Heart right ventricle (tissue), 16 donors: ENCODE data around the gene SNX15. TPM values are rescaled to one million over a fixed set of nuclear protein-coding genes. Genes with fewer than 3 reads are reported as not detected.

ENCODE experiments used
- ATAC-seq, 8 donors: fragments of 200-7000 bp; cut with Tn5 transposase; one replicate each; pipeline ENCODE4 v1.9.1; 2020; ENCODE audit warnings: mild to moderate bottlenecking in 8 of 8, moderate library complexity in 8 of 8, moderate number of reproducible peaks in 1 of 8
- DNase-seq, 2 donors: peaks; one replicate each; pipeline ENCODE4 v3.0.0-alpha.2; 2020
- H3K27ac ChIP-seq, 10 donors: fragments of 200-600 bp; sonication (generic) in 2 of 10; one replicate each; pipeline versions ENCODE4 v1.5.0 to v1.8.0; 2020 to 2022; ENCODE audit warnings: mild to moderate bottlenecking in 3 of 10
- H3K27me3 ChIP-seq, 7 donors: fragments of 200-600 bp; one replicate each; pipeline ENCODE4 v1.8.0; 2021 to 2022; ENCODE audit warnings: mild to moderate bottlenecking in 2 of 7
- H3K36me3 ChIP-seq, 9 donors: fragments of 200-600 bp; sonication (generic) in 1 of 9; one replicate each; pipeline versions ENCODE4 v1.5.0 to v1.8.0; 2020 to 2022; ENCODE audit warnings: mild to moderate bottlenecking in 2 of 9
- H3K4me1 ChIP-seq, 9 donors: fragments of 200-600 bp; sonication (generic) in 1 of 9; one replicate each; pipeline versions ENCODE4 v1.5.0 to v1.8.0; 2020 to 2022; ENCODE audit warnings: mild to moderate bottlenecking in 4 of 9
- H3K4me3 ChIP-seq, 10 donors: fragments of 200-600 bp; sonication (generic) in 2 of 10; one replicate each; pipeline versions ENCODE4 v1.5.0 to v1.8.0; 2020 to 2022; ENCODE audit warnings: mild to moderate bottlenecking in 7 of 10, moderate library complexity in 2 of 10
- H3K9me3 ChIP-seq, 11 donors: fragments of 200-600 bp in 10 of 11; sonication (generic) in 2 of 11; one replicate each; pipeline versions ENCODE4 v1.5.0 to v1.8.0; 2013 to 2022; ENCODE audit warnings: mild to moderate bottlenecking in 2 of 11, control low read depth in 1 of 11, moderate library complexity in 1 of 11
- WGBS, 2 donors: extraction: QIAGEN DNeasy Blood & Tissue Kit; methylation state at CpG; one replicate each; pipeline ENCODE4 v1.1.7; 2013; ENCODE audit warnings: inconsistent platforms in 1 of 2; 5-methylcytosine and 5-hydroxymethylcytosine counted together
- intact Hi-C, 10 donors: fragments of 100-400 bp; cut with DNase I; formaldehyde crosslinking; loops; one replicate each; pipeline versions ENCODE4 v1.11.1 to v1.14.2; 2022
- microRNA-seq, 2 donors: library from miRNA; unstranded; fragments of <30 nt; microRNA quantifications; one replicate each; pipeline ENCODE4 v1.2.0, GENCODE V29; 2021
- polyA plus RNA-seq, 2 donors: library from polyadenylated mRNA; stranded (reverse); fragments of 200-250 nt; gene quantifications; one replicate each; pipeline ENCODE4 v1.2.3, GENCODE V29; 2013
- total RNA-seq, 10 donors: library from RNA; stranded (reverse); fragmentation: NEBNext Ultra II Directional in 3 of 10; extraction: Animal tissue kit (Norgen Biotek cat#: 25700) in 3 of 10; gene quantifications; one replicate each; pipeline versions ENCODE4 v1.2.1 to v1.2.4, GENCODE V29; 2021 to 2023
- TF ChIP-seq, protein P1 (sequence below), 9 donors: fragments of 200-600 bp; sonication (generic) in 2 of 9; IDR thresholded peaks; one replicate each; pipeline versions ENCODE4 v1.5.0 to v1.8.0; 2021 to 2022; ENCODE audit warnings: antibody characterized with exemption in 9 of 9, mild to moderate bottlenecking in 5 of 9, moderate library complexity in 1 of 9
- donor health status: Arrhythmogenic right ventricular cardiomyopathy.
- donor health status: ischemic (EF 13 %, LVEDD 7.1; RV severe dilation, severe dysfunction).
- donor health status: healthy with polysubstance abuse.
- donor health status: DM: no; HTN: yes; CAD: no.
- donor health status: DM: no; HTN: no; CAD: no.
- donor health status: ischemic (EF 25% LVEDD 6.9; RV normal size, moderate dysfunction).
- donor health status: ischemic (EF 25% LVEDD 5.7; RV mildly dilated, moderate dysfunction).
- donor health status: healthy.
- donor health status: DM: yes; HTN: yes; CAD: no.
- donor health status: Ischemic cardiomyopathy.
- donor health status: ischemic (EF 35%, LVEDD 5.7; RV mildly dilated, moderate dysfunction).
- donor health status: nonischemic (EF 11% LVEDD 7.7; RV severe dilation, severe dysfunction).
- donor health status: DM: yes; HTN: yes; CAD: no.
- donor health status: PGD.
- donor health status: ischemic (EF 29% LVEDD 5.4; RV normal size, mild dysfunction).
- donor health status: nonischemic (EF 23%, LVEDD 6.1; RV moderate dilation, normal function).

SNX15 gene
- total and polyA plus RNA-seq, 12 donors = 11.4 to 23.2 (median 15.3) TPM

DNA sequence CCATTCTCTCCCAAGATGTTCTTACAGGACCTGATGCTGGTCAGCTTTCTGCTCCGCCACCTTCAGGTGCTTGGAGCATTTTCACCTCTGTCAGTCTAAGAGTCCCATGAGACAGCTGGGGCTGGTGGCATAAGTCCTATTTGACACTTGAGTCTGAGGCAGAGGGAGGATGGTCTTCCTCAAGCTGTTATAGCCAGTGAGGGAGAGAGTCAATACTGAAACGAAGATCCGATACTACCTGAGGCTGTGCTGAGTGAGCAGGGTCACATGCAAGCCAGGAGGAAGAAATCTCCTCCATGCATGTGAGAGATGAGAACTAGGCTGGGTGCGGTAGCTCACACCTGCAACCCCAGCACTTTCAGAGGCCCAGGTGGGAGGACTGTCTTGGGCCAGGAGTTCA, 62.4 kb downstream of the SNX15 start:
- no peaks in the 10 kb centered on the region for H3K27me3 ChIP-seq
- H3K4me1 ChIP-seq = peaks cover 5 to 14% (median 11%) of the 10 kb centered on the region in 9 donors
- no peak for ATAC-seq
- H3K4me3 ChIP-seq = no peak overlapping the region
- H3K27ac ChIP-seq = no peak overlapping the region
- WGBS, 2 donors = 94 to 95% methylated on average over 4 of the region's 4 CpGs
- TF ChIP-seq, protein P1, sequence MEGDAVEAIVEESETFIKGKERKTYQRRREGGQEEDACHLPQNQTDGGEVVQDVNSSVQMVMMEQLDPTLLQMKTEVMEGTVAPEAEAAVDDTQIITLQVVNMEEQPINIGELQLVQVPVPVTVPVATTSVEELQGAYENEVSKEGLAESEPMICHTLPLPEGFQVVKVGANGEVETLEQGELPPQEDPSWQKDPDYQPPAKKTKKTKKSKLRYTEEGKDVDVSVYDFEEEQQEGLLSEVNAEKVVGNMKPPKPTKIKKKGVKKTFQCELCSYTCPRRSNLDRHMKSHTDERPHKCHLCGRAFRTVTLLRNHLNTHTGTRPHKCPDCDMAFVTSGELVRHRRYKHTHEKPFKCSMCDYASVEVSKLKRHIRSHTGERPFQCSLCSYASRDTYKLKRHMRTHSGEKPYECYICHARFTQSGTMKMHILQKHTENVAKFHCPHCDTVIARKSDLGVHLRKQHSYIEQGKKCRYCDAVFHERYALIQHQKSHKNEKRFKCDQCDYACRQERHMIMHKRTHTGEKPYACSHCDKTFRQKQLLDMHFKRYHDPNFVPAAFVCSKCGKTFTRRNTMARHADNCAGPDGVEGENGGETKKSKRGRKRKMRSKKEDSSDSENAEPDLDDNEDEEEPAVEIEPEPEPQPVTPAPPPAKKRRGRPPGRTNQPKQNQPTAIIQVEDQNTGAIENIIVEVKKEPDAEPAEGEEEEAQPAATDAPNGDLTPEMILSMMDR (IDR thresholded peaks at IDR 0.05) = no peak
- H3K36me3 ChIP-seq = peaks cover 0 to 52% (median 17%) of the 10 kb centered on the region in 9 donors
- intact Hi-C loops = loop anchor here in 3 of 10 donors (5.0 to 10.0 kb wide), 3 partner anchors 42 to 165 kb away; partner anchors contain the start of genes ARL2 (in 1 of the 3) and PPP2R5B (in 1 of the 3)
- no peak for DNase-seq
- no peaks in the 10 kb centered on the region for H3K9me3 ChIP-seq

Small RNA genes lying within 50 kb of the gene (microRNA-seq; reads per million reads assigned to microRNA genes)
- gene MIR6879 = 0 reads per million in 2 donors

Other genes with a start within 250 kb of the SNX15 start
- gene SF1, start 248.9 kb upstream of the SNX15 start, total RNA-seq = 100 to 1,000 TPM; 149 to 201 (median 165) TPM
- gene SF1, start 248.9 kb upstream of the SNX15 start, polyA plus RNA-seq = 10 to 100 TPM; 45.6 to 91.1 TPM
- gene MAP4K2, start 224.2 kb upstream of the SNX15 start, total RNA-seq = 10 to 100 TPM in 2 of 10 donors, 1 to 10 TPM in 8; 4.6 to 11.3 (median 8.1) TPM
- gene MAP4K2, start 224.2 kb upstream of the SNX15 start, polyA plus RNA-seq = 10 to 100 TPM in 1 of 2 donors, 1 to 10 TPM in 1; 7.8 to 19.9 TPM
- 10 to 100 TPM in 2 of 10 donors, 1 to 10 TPM in 8; 5.8 to 12.5 (median 8.1) TPM for gene MEN1, start 216.9 kb upstream of the SNX15 start, total RNA-seq
- gene MEN1, start 216.9 kb upstream of the SNX15 start, polyA plus RNA-seq = 10 to 100 TPM in 1 of 2 donors, 1 to 10 TPM in 1; 9.9 to 10.7 TPM
- 1 to 10 TPM in 1 of 10 donors, under 1 TPM in 9; 0.04 to 1.3 (median 0.27) TPM for gene CDC42BPG, start 182.8 kb upstream of the SNX15 start, total RNA-seq
- gene CDC42BPG, start 182.8 kb upstream of the SNX15 start, polyA plus RNA-seq = under 1 TPM; 0.17 to 0.37 TPM
- gene EHD1, start 148.8 kb upstream of the SNX15 start, total RNA-seq = 10 to 100 TPM; 30.7 to 73.1 (median 43.9) TPM
- gene EHD1, start 148.8 kb upstream of the SNX15 start, polyA plus RNA-seq = 10 to 100 TPM; 26.0 to 39.7 TPM
- gene ATG2A, start 110.2 kb upstream of the SNX15 start, total RNA-seq = 10 to 100 TPM; 12.4 to 17.7 (median 16.0) TPM
- 10 to 100 TPM; 14.8 to 18.6 TPM for gene ATG2A, start 110.2 kb upstream of the SNX15 start, polyA plus RNA-seq
- gene PPP2R5B, start 102.8 kb upstream of the SNX15 start, total RNA-seq = 10 to 100 TPM; 13.4 to 29.8 (median 20.4) TPM
- 10 to 100 TPM; 26.6 to 30.8 TPM for gene PPP2R5B, start 102.8 kb upstream of the SNX15 start, polyA plus RNA-seq
- gene GPHA2, start 91.5 kb upstream of the SNX15 start, total RNA-seq = not detected
- not detected for gene GPHA2, start 91.5 kb upstream of the SNX15 start, polyA plus RNA-seq
- not detected for gene MAJIN, start 55.3 kb upstream of the SNX15 start, total RNA-seq
- gene MAJIN, start 55.3 kb upstream of the SNX15 start, polyA plus RNA-seq = not detected
- gene BATF2, start 30.5 kb upstream of the SNX15 start, total RNA-seq = 10 to 100 TPM in 1 of 10 donors, 1 to 10 TPM in 8, under 1 TPM in 1; 0.66 to 31.8 (median 1.7) TPM
- gene BATF2, start 30.5 kb upstream of the SNX15 start, polyA plus RNA-seq = 1 to 10 TPM; 2.1 to 2.9 TPM
- 100 to 1,000 TPM in 9 of 10 donors, 10 to 100 TPM in 1; 92.6 to 144 (median 117) TPM for gene ARL2, start 13.3 kb upstream of the SNX15 start, total RNA-seq
- 100 to 1,000 TPM; 115 to 157 TPM for gene ARL2, start 13.3 kb upstream of the SNX15 start, polyA plus RNA-seq
- 1 to 10 TPM; 3.8 to 9.3 (median 4.8) TPM for gene SAC3D1, start 13.8 kb downstream of the SNX15 start, total RNA-seq
- gene SAC3D1, start 13.8 kb downstream of the SNX15 start, polyA plus RNA-seq = 10 to 100 TPM in 1 of 2 donors, 1 to 10 TPM in 1; 4.7 to 17.3 TPM
- gene NAALADL1, start 31.1 kb downstream of the SNX15 start, total RNA-seq = 1 to 10 TPM; 2.1 to 6.8 (median 3.7) TPM
- gene NAALADL1, start 31.1 kb downstream of the SNX15 start, polyA plus RNA-seq = 1 to 10 TPM; 8.1 to 9.1 TPM
- gene CDCA5, start 56.6 kb downstream of the SNX15 start, total RNA-seq = 1 to 10 TPM in 5 of 10 donors, under 1 TPM in 5; 0.50 to 5.3 (median 1.0) TPM
- gene CDCA5, start 56.6 kb downstream of the SNX15 start, polyA plus RNA-seq = under 1 TPM; 0.45 to 0.80 TPM
- 10 to 100 TPM; 21.5 to 27.7 (median 24.8) TPM for gene ZFPL1, start 56.8 kb downstream of the SNX15 start, total RNA-seq
- 10 to 100 TPM; 32.8 to 49.2 TPM for gene ZFPL1, start 56.8 kb downstream of the SNX15 start, polyA plus RNA-seq
- gene VPS51, start 68.8 kb downstream of the SNX15 start, total RNA-seq = 100 to 1,000 TPM in 6 of 10 donors, 10 to 100 TPM in 4; 79.2 to 123 (median 100) TPM
- gene VPS51, start 68.8 kb downstream of the SNX15 start, polyA plus RNA-seq = 100 to 1,000 TPM in 1 of 2 donors, 10 to 100 TPM in 1; 85.2 to 102 TPM
- gene TM7SF2, start 84.4 kb downstream of the SNX15 start, total RNA-seq = 10 to 100 TPM; 38.1 to 87.8 (median 69.5) TPM
- gene TM7SF2, start 84.4 kb downstream of the SNX15 start, polyA plus RNA-seq = 10 to 100 TPM; 18.5 to 83.6 TPM
- 1 to 10 TPM; 4.3 to 8.3 (median 6.5) TPM for gene ZNHIT2, start 90.3 kb downstream of the SNX15 start, total RNA-seq
- gene ZNHIT2, start 90.3 kb downstream of the SNX15 start, polyA plus RNA-seq = 10 to 100 TPM; 16.5 to 17.5 TPM
- gene FAU, start 94.7 kb downstream of the SNX15 start, total RNA-seq = 100 to 1,000 TPM; 536 to 674 (median 617) TPM
- 1,000 to 10,000 TPM; 1,297 to 1,540 TPM for gene FAU, start 94.7 kb downstream of the SNX15 start, polyA plus RNA-seq
- gene MRPL49, start 94.9 kb downstream of the SNX15 start, total RNA-seq = 10 to 100 TPM; 33.8 to 44.8 (median 39.9) TPM
- 10 to 100 TPM in 1 of 2 donors, 1 to 10 TPM in 1; 6.4 to 39.0 TPM for gene MRPL49, start 94.9 kb downstream of the SNX15 start, polyA plus RNA-seq
- 10 to 100 TPM; 24.1 to 34.0 (median 27.8) TPM for gene SYVN1, start 107.1 kb downstream of the SNX15 start, total RNA-seq
- 10 to 100 TPM; 22.2 to 24.6 TPM for gene SYVN1, start 107.1 kb downstream of the SNX15 start, polyA plus RNA-seq
- not detected for gene SPDYC, start 142.8 kb downstream of the SNX15 start, total RNA-seq
- not detected for gene SPDYC, start 142.8 kb downstream of the SNX15 start, polyA plus RNA-seq
- 100 to 1,000 TPM in 1 of 10 donors, 10 to 100 TPM in 9; 61.6 to 110 (median 82.0) TPM for gene CAPN1, start 154.5 kb downstream of the SNX15 start, total RNA-seq
- gene CAPN1, start 154.5 kb downstream of the SNX15 start, polyA plus RNA-seq = 10 to 100 TPM; 85.0 to 89.3 TPM
- 1 to 10 TPM; 2.3 to 7.3 (median 3.8) TPM for gene POLA2, start 234.5 kb downstream of the SNX15 start, total RNA-seq
- gene POLA2, start 234.5 kb downstream of the SNX15 start, polyA plus RNA-seq = 1 to 10 TPM; 8.6 to 9.4 TPM